Vagina (tissue), 2 donors: Measurements from ENCODE around the gene CCNF. TPM values are rescaled to one million over a fixed set of nuclear protein-coding genes. Genes with fewer than 3 reads are reported as not detected.

Source experiments
- DNase-seq, 2 donors: peaks; one replicate each; pipeline ENCODE4 v3.0.0-alpha.2; 2017; ENCODE audit errors: extremely low spot score in 2 of 2
- H3K27ac ChIP-seq: fragments of 200-600 bp; sonication (generic); one replicate; pipeline ENCODE4 v1.5.1; 2019
- H3K27me3 ChIP-seq: fragments of 200-600 bp; sonication (generic); one replicate; pipeline ENCODE4 v1.5.1; 2019
- H3K36me3 ChIP-seq, 2 donors: fragments of 200-600 bp; sonication (generic); one replicate each; pipeline ENCODE4 v1.5.1; 2017 to 2019
- H3K4me1 ChIP-seq: fragments of 200-600 bp; sonication (generic); one replicate; pipeline ENCODE4 v1.5.1; 2019
- H3K4me3 ChIP-seq, 2 donors: fragments of 200-600 bp; sonication (generic); 1 replicate in 1 of 2; 2 replicates in 1 of 2; pipeline ENCODE4 v1.5.1; 2016 to 2019
- H3K9me3 ChIP-seq: fragments of 200-600 bp; sonication (generic); one replicate; pipeline ENCODE4 v1.5.1; 2019
- POLR2A ChIP-seq, 2 donors: fragments of 450-650 bp; IDR thresholded peaks; one replicate each; pipeline ENCODE4 v1.6.1; 2017; ENCODE audit warnings: antibody characterized with exemption in 2 of 2, mild to moderate bottlenecking in 2 of 2, moderate library complexity in 2 of 2
- POLR2AphosphoS5 ChIP-seq, 2 donors: sonication (generic); formaldehyde crosslinking; IDR thresholded peaks; one replicate each; pipeline ENCODE4 v1.9.0; 2017; ENCODE audit warnings: antibody characterized with exemption in 2 of 2, mild to moderate bottlenecking in 2 of 2, low read depth in 1 of 2; ENCODE audit not compliant: insufficient read depth in 1 of 2
- intact Hi-C: fragments of 100-400 bp; cut with DNase I; formaldehyde crosslinking; loops from one replicate; pipeline ENCODE4 v1.15.1; 2023
- total RNA-seq: library from RNA; depleted of rRNA; stranded (reverse); fragments of >200 nt; gene quantifications from one replicate; pipeline ENCODE4 v1.2.3, GENCODE V29; 2016
- TF ChIP-seq, protein P1 (sequence below), 3 experiments: fragments of 450-650 bp in 2 of 3; fragments of 200-600 bp in 1 of 3; sonication (generic) in 1 of 3; IDR thresholded peaks; one replicate each; pipeline ENCODE4 v1.5.1; 2017 to 2019; ENCODE audit warnings: antibody characterized with exemption in 3 of 3, mild to moderate bottlenecking in 2 of 3, moderate library complexity in 2 of 3

CCNF gene
- total RNA-seq, 1 donor from 2014 or later: 2.5 TPM

DNA sequence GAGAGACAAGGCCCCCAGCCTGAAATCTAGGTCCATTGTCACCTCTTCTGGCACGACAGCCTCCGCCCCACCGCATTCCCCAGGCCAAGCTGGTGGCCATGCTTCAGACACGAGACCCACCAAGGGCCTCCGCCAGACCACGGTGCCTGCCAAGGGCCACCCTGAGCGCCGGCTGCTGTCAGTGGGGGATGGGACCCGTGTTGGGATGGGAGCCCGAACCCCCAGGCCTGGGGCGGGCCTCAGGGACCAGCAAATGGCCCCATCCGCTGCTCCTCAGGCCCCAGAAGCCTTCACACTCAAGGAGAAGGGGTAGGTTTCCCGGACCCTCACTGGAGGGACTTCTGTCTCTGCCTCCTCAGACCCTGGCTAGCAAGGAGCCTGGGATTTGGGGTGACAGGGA lies 31.7 kb downstream of the CCNF start:
- TF ChIP-seq POLR2AphosphoS5 (IDR thresholded peaks at IDR 0.05; ENCODE audit: insufficient read depth in 1 of 2, low read depth in 1 of 2) (no peak), POLR2A (IDR thresholded peaks at IDR 0.05) (no peak)
- TF ChIP-seq, protein P1, sequence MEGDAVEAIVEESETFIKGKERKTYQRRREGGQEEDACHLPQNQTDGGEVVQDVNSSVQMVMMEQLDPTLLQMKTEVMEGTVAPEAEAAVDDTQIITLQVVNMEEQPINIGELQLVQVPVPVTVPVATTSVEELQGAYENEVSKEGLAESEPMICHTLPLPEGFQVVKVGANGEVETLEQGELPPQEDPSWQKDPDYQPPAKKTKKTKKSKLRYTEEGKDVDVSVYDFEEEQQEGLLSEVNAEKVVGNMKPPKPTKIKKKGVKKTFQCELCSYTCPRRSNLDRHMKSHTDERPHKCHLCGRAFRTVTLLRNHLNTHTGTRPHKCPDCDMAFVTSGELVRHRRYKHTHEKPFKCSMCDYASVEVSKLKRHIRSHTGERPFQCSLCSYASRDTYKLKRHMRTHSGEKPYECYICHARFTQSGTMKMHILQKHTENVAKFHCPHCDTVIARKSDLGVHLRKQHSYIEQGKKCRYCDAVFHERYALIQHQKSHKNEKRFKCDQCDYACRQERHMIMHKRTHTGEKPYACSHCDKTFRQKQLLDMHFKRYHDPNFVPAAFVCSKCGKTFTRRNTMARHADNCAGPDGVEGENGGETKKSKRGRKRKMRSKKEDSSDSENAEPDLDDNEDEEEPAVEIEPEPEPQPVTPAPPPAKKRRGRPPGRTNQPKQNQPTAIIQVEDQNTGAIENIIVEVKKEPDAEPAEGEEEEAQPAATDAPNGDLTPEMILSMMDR (IDR thresholded peaks at IDR 0.05): no peak
- H3K27me3 ChIP-seq: no peaks in the 10 kb centered on the region
- peaks cover 16% of the 10 kb centered on the region for H3K4me1 ChIP-seq
- intact Hi-C loops: no loop called here
- no peak overlapping the region for H3K27ac ChIP-seq
- no peak overlapping the region for H3K4me3 ChIP-seq
- no peaks in the 10 kb centered on the region for H3K36me3 ChIP-seq
- DNase-seq: no peak
- H3K9me3 ChIP-seq: no peaks in the 10 kb centered on the region

DNA sequence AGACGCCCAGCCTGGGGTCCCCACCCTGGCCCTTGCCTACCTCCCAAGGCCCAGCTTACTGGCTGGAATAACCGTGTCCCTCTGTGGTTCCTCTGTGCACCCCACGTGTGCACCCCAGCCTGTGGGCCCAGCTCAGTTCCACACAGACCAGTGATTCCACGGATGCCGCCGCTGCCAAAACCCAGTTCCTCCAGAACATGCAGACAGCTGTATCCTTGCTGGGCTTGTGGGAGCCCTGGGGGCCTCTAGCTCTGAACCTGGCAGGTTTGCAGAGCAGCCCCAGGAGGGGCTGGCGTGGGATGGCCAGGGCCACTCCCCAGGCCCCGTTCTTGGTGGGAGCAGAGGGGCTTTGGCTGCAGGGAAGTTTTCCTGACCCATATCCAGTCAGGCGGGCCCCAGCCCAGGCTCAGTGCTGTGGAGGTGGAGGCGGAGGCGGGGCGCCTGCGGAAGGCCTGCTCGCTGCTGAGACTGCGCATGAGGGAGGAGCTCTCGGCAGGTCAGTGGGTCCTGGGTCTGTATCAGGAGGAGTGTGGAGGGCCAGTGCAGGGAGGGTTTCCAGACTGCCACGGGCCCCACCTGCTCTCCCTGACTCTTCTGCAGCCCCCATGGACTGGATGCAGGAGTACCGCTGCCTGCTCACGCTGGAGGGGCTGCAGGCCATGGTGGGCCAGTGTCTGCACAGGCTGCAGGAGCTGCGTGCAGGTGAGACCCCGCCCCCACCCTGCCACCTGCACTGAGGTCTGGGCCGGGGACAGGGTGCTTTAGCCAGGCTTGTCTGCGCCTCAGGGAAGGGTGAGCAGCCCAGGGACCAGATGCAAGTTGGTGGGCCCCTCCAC lies 33.0 kb downstream of the CCNF start:
- H3K4me1 ChIP-seq: peaks cover 19% of the 10 kb centered on the region
- TF ChIP-seq POLR2AphosphoS5 (IDR thresholded peaks at IDR 0.05; ENCODE audit: insufficient read depth in 1 of 2, low read depth in 1 of 2) (no peak), POLR2A (IDR thresholded peaks at IDR 0.05) (no peak)
- TF ChIP-seq, protein P1 (IDR thresholded peaks at IDR 0.05): no peak
- H3K36me3 ChIP-seq: no peaks in the 10 kb centered on the region
- H3K27me3 ChIP-seq: no peaks in the 10 kb centered on the region
- no peak overlapping the region for H3K4me3 ChIP-seq
- no peak overlapping the region for H3K27ac ChIP-seq
- intact Hi-C loops: no loop called here
- DNase-seq: no peak
- H3K9me3 ChIP-seq: no peaks in the 10 kb centered on the region

DNA sequence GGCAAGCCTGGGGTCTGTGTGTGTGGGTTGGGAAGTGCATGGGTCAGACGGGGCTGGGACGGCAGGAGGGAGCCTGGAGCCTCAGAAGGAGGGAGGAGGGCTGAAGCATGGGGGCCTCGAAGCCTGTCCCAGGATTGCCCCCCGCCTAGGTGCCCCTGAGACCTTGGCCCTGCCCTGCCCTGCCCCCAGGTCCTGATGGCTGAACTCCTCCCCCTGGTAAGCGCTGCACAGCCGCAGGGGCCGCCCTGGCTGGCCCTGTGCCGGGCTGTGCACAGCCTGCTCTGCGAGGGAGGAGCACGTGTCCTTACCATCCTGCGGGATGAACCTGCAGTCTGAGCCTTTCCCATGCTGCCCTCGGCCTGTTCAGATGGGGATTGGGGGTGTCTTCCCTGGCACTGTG lies 35.1 kb downstream of the CCNF start:
- intact Hi-C loops: no loop called here
- H3K36me3 ChIP-seq: no peaks in the 10 kb centered on the region
- H3K27me3 ChIP-seq: no peaks in the 10 kb centered on the region
- H3K9me3 ChIP-seq: no peaks in the 10 kb centered on the region
- DNase-seq: no peak
- H3K4me1 ChIP-seq: peaks cover 30% of the 10 kb centered on the region
- no peak overlapping the region for H3K27ac ChIP-seq
- no peak overlapping the region for H3K4me3 ChIP-seq
- TF ChIP-seq POLR2A (IDR thresholded peaks at IDR 0.05): no peak
- TF ChIP-seq, protein P1 (IDR thresholded peaks at IDR 0.05): no peak
- TF ChIP-seq POLR2AphosphoS5 (IDR thresholded peaks at IDR 0.05; ENCODE audit: insufficient read depth in 1 of 2, low read depth in 1 of 2): no peak

DNA sequence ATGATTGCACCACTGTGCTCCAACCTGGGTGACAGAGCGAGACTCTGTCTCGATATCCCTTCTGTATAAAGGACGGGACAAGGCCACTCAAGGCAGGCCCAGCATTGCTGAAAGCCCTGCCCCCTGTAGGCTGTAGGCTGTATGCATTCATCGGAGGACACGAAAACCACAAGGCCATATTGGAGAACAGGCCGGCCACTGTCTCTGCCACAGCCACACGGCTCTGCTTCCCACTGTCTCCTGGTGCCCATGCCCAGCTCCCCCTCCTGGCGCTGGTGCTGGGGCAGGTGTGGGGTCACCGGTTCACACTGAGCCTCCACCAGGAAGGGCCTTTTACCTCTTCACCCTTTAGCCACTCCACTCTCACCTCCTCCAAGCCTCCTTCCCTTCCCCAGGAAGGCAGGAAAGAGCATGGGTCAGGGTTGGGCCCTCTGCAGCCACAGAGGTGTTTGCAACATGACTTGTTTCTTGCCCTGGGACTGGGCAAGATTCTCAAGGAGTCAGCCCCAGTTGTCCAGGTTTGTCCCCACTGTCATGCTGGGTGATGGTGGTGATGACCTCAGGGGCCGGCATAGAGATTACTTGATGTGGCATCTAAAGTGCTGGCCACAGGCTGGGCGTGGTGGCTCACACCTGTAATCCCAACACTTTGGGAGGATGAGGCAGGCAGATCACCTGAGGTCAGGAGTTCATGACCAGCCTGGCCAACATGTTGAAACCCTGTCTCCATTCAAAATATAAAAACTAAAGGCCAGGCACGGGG lies 36.6 kb downstream of the CCNF start:
- H3K9me3 ChIP-seq: no peaks in the 10 kb centered on the region
- H3K4me3 ChIP-seq: no peak overlapping the region
- H3K27me3 ChIP-seq: no peaks in the 10 kb centered on the region
- no peaks in the 10 kb centered on the region for H3K36me3 ChIP-seq
- no peak overlapping the region for H3K27ac ChIP-seq
- no peak for DNase-seq
- no peak for TF ChIP-seq POLR2A (IDR thresholded peaks at IDR 0.05)
- no peak for TF ChIP-seq POLR2AphosphoS5 (IDR thresholded peaks at IDR 0.05; ENCODE audit: insufficient read depth in 1 of 2, low read depth in 1 of 2)
- TF ChIP-seq, protein P1 (IDR thresholded peaks at IDR 0.05): no peak
- intact Hi-C loops: no loop called here
- peaks cover 33% of the 10 kb centered on the region for H3K4me1 ChIP-seq
